Hindlimb muscle (tissue), 1 donor: Measurements from ENCODE around the gene PSMD1. TPM values are rescaled to one million over a fixed set of nuclear protein-coding genes. Genes with fewer than 3 reads are reported as not detected.

Experiments used
- DNase-seq: peaks from one replicate; pipeline ENCODE4 v3.0.0-alpha.2; 2013
- polyA plus RNA-seq: library from polyadenylated mRNA; unstranded; fragments of 120-200 nt; gene quantifications from one replicate; pipeline ENCODE4 v1.2.1, GENCODE V29; 2013; ENCODE audit not compliant: insufficient read length

The PSMD1 gene
- polyA plus RNA-seq, 1 donor = 69.0 TPM

- no peak for DNase-seq
Measured at GRCh38 chr2:231036131-231036530, 20.5 kb upstream of the PSMD1 start.

GRCh38 chr2:231036578-231037106, 20.0 kb upstream of the PSMD1 start:
- DNase-seq = no peak

- no peak for DNase-seq
Measured at GRCh38 chr2:231037202-231037730, 19.4 kb upstream of the PSMD1 start, which contains the start of gene C2orf72. Gene C2orf72 (plus strand): TSS chr2:231037523. CDS start chr2:231037566, 43 bp downstream.

GRCh38 chr2:231037731-231038482, 18.8 kb upstream of the PSMD1 start:
- DNase-seq = no peak

GRCh38 chr2:231038483-231039293, 18.0 kb upstream of the PSMD1 start:
- no peak for DNase-seq

GRCh38 chr2:231039294-231039664, 17.4 kb upstream of the PSMD1 start:
- no peak for DNase-seq

GRCh38 chr2:231039821-231040364, 16.8 kb upstream of the PSMD1 start:
- no peak for DNase-seq

GRCh38 chr2:231041061-231041689, 15.5 kb upstream of the PSMD1 start:
- no peak for DNase-seq

GRCh38 chr2:231043796-231044195, 12.9 kb upstream of the PSMD1 start:
- no peak for DNase-seq

- no peak for DNase-seq
Measured at GRCh38 chr2:231046916-231047273, 9.8 kb upstream of the PSMD1 start.

GRCh38 chr2:231047274-231047922, 9.3 kb upstream of the PSMD1 start:
- DNase-seq = no peak

GRCh38 chr2:231047923-231048915, 8.4 kb upstream of the PSMD1 start:
- DNase-seq = no peak

GRCh38 chr2:231049286-231050017, 7.2 kb upstream of the PSMD1 start:
- no peak for DNase-seq

GRCh38 chr2:231050018-231050901, 6.4 kb upstream of the PSMD1 start:
- DNase-seq = no peak

GRCh38 chr2:231051116-231051515, 5.6 kb upstream of the PSMD1 start:
- no peak for DNase-seq

GRCh38 chr2:231052494-231053451, 3.9 kb upstream of the PSMD1 start:
- DNase-seq = peak; percentile 85

GRCh38 chr2:231053846-231054245, 2.8 kb upstream of the PSMD1 start:
- DNase-seq = no peak

GRCh38 chr2:231057590-231057989, 923 bp downstream of the PSMD1 start:
- DNase-seq = no peak
